GM10266 (cell line): Measurements from ENCODE around the gene EFCAB6.

Experiments
- DNase-seq: peaks from one replicate; pipeline ENCODE4 v3.0.0; 2012; ENCODE audit errors: extremely low spot score
- TF ChIP-seq, protein P1 (sequence below): IDR thresholded peaks from 2 replicates; pipeline ENCODE4 v1.5.1; 2012; ENCODE audit warnings: mild to moderate bottlenecking, low read depth; ENCODE audit not compliant: control insufficient read depth, insufficient read depth; ENCODE audit errors: missing control alignments

EFCAB6 gene

DNA sequence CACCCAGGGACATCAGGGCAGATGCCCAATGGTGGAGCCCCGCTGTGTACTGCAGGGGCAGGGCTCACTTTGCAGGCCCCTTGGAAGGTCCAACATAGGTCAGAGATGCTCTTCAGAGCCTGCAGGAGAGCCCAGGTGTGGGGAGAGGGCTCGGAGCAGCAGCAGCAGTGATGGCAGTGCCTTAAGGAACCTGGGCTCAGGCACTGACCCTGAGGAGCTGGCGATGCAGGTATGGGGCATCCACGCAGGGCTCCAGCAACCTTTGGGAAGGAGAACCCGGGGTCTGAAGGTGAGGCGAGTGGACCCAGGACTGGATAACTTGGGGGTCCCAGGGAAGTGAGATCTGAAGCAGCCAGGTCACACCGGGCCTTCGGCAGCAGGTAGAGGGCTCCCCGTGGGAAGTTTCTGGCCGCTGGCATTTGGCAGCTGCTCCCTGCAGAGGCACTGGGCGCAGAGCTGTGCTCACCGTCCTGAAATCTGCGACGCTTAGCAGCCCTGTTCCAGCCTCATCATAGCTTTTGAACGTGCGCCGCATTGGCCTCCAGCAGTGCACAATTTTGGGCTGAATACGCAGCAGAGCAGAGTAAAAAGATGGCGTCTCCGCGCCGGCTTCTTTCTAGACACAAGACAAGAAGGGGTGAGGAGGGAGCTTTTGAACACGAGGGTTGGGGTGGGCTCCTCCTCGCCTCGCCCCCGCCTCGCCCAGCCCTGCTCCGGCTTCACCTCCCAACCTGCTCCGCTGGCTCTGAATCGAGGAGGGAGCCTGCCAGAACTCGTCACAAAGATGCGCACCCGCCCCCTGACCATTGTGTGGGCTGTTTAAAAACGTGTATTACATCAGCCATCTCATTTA lies 281.5 kb downstream of the EFCAB6 start:
- TF ChIP-seq, protein P1, sequence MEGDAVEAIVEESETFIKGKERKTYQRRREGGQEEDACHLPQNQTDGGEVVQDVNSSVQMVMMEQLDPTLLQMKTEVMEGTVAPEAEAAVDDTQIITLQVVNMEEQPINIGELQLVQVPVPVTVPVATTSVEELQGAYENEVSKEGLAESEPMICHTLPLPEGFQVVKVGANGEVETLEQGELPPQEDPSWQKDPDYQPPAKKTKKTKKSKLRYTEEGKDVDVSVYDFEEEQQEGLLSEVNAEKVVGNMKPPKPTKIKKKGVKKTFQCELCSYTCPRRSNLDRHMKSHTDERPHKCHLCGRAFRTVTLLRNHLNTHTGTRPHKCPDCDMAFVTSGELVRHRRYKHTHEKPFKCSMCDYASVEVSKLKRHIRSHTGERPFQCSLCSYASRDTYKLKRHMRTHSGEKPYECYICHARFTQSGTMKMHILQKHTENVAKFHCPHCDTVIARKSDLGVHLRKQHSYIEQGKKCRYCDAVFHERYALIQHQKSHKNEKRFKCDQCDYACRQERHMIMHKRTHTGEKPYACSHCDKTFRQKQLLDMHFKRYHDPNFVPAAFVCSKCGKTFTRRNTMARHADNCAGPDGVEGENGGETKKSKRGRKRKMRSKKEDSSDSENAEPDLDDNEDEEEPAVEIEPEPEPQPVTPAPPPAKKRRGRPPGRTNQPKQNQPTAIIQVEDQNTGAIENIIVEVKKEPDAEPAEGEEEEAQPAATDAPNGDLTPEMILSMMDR, result no peak

DNA sequence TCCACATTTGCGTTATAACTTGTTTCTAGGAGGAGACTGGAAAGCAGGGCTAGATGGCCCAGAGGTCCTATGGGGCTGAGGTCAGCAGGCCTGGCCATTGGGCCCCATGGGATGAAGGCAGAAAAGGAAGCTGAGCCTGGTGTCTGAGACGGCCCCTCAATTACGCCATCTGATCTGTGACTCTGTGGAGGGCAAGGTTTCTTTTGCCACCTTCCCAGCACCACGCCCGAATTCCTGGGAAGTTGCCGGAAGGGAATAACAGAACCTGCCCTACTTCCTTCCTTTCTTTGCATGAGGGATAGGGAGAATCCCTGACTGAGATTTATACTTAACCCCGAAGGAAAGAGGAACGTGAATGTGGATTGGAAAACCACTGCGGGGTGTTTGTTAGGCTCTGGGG lies 282.2 kb downstream of the EFCAB6 start:
- no peak for DNase-seq
- TF ChIP-seq, protein P1, result no peak

More for the DNA sequence above, 281.5 kb downstream of the EFCAB6 start:
- DNase-seq, result no peak

DNA sequence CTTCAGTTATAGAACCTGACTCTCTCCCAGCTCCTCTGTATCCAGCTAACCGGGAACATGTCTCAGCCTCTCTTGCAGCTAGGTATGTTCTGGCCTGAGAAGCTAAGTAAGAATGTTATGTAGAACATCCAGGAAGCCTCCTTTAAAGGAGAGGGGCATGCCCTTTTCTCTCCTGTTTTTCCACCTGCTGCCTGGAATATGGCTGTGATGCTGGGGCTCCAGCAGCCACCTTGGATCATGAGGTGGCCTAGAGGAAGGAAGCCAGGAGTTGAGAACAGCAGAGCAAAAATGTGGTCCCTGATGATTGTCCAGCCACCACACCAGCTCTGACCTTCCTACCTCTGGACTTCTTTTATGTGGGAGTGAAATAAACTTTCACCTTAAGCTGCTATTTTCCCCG lies 282.6 kb downstream of the EFCAB6 start:
- no peak for DNase-seq

DNA sequence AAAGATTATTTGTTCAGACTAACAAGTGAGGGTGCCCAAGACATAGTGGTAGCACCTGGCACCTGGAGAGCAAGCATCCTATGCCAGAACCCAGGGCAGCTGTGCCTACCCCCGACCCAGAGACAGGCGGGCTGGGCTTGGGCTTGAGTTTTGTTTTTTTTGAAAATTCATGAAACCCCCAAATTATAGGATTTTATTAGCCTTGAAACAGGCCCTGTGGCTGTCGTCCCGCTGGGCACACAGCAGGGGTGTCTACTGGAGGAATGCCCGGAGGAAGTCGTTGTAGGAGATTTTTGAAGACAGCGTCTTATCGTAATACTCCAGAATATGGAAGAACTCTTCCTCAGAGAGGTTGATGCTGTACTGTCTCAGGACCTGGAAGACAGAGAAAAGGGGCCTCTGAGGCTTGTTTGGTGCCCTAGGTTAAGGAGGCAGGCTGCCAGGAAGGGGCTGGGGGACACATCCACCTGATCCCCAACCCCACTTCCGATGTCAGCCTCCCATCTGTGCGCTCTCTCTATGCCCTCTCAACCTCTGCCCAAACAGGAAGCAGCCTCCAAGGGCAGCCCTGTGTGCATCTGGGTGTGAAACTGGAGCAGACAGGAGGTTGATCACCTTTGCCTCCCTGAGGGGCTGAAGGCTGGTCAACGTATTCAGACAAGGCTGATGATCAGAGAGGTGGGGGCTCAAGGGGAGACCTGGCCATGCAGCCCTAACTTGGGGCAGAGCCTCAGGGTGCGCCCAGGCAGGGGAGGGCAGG lies 283.3 kb downstream of the EFCAB6 start:
- TF ChIP-seq, protein P1, result no peak
- no peak for DNase-seq

More for the DNA sequence above, 282.6 kb downstream of the EFCAB6 start:
- TF ChIP-seq, protein P1, result no peak

DNA sequence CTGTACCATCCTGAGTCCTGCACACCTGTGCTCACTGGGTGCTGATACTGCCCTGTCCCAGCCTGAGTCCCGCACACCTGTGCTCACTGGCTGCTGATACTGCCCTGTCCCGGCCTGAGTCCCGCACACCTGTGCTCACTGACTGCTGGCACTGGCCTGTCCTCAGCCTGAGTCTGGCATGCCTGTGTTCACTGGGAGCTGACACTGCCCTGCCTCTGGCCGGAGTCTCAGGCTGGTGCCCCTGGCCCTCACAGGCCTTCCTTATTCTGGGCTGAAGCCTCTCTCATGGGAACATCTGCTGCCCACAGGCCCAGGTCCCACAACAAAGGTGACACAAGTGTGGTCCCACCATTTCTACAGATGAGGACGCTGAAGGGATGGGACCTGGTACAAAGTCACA lies 285.2 kb downstream of the EFCAB6 start:
- TF ChIP-seq, protein P1, result no peak
- no peak for DNase-seq

DNA sequence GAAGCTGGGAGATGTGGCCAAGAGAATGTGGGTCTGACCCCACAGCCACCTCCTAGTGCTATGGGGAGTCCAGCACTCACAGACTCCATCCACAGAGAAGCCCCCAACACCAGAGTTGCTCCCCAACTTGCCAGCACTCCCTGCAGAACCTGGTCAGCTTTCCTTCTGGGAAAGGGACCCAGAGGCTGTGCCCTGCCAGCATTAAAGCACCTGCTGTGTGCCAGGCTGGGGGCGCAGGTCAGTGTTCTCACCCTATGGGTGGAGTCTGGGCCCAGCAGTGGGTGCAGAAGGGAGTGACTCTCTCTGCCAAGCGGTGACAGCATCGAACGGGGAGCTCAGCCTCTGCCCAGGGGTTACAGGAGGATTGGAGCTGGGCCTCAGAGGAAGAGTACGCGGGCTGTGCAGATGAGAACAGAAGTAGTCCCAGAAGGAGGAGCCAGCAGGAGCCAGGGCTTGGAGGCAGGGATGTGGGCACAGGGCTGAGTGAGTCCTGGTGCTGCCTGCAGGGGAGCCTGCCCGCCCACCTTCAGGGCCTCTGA lies 285.9 kb downstream of the EFCAB6 start:
- DNase-seq, result no peak
- TF ChIP-seq, protein P1, result no peak
